Gastroesophageal sphincter (tissue), 3 donors: ENCODE measurements around the gene ZNF417.

Experiments used
- CTCF ChIP-seq, 4 experiments: fragments of 200-600 bp in 2 of 4; fragments of 450-650 bp in 2 of 4; sonication (generic) in 1 of 4; IDR thresholded peaks; one replicate each; pipeline ENCODE4 v1.5.1; 2017 to 2019; ENCODE audit warnings: antibody characterized with exemption in 4 of 4, mild to moderate bottlenecking in 2 of 4, moderate library complexity in 2 of 4
- EP300 ChIP-seq: sonication (generic); formaldehyde crosslinking; IDR thresholded peaks from one replicate; pipeline ENCODE4 v1.6.1; 2017; ENCODE audit warnings: antibody characterized with exemption, mild to moderate bottlenecking
- POLR2A ChIP-seq, 2 donors: fragments of 450-650 bp; IDR thresholded peaks; one replicate each; pipeline ENCODE4 v1.6.1; 2017; ENCODE audit warnings: antibody characterized with exemption in 2 of 2, mild to moderate bottlenecking in 2 of 2, moderate library complexity in 1 of 2
- POLR2AphosphoS5 ChIP-seq: sonication (generic); formaldehyde crosslinking; IDR thresholded peaks from one replicate; pipeline ENCODE4 v1.6.1; 2017; ENCODE audit warnings: antibody characterized with exemption

DNA sequence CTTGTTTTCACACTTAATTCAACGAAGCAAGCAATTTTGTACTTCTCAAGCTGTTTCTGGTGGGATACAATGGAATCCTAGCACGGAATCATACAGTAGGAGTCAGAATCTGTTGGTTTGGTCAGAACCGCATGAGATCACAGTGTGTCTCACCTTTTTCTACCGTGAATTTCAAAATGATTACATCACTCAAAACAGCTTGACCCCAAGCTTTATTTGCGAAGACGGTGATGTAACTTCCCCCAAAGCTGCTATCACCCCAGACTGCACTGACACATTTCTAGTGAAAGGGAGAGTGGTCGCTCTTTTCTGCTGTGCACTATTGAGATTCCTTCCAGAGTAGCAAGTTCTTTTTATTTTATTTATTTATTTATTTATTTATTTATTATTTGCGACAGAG is 48.4 kb upstream of the ZNF417 start:
- no peak for TF ChIP-seq CTCF (IDR thresholded peaks at IDR 0.05)
- no peak for TF ChIP-seq POLR2AphosphoS5
- TF ChIP-seq POLR2A (IDR thresholded peaks at IDR 0.05), result no peak
- no peak for TF ChIP-seq EP300
